Kidney (tissue), 14 donors: Measurements from ENCODE around the gene STK33. TPM values are rescaled to one million over a fixed set of nuclear protein-coding genes. Genes with fewer than 3 reads are reported as not detected.

Source experiments
- DNase-seq, 5 donors: peaks; one replicate each; pipeline ENCODE4 v3.0.0-alpha.2; 2013 to 2020
- FAIRE-seq: peaks from 2 replicates; lab custom pipeline; 2012; peaks lifted over from hg19 to GRCh38; lab: Jason Lieb, UNC
- H3K27ac ChIP-seq, 2 donors: one replicate each; pipeline ENCODE4 v1.7.0; 2013; ENCODE audit warnings: low read depth in 2 of 2, low read length in 2 of 2, inconsistent platforms in 1 of 2
- H3K27me3 ChIP-seq: one replicate; pipeline ENCODE4 v1.7.1; 2013; ENCODE audit warnings: low read length, inconsistent platforms; ENCODE audit not compliant: control insufficient read depth, insufficient read depth
- H3K36me3 ChIP-seq, 3 donors: one replicate each; pipeline versions ENCODE4 v1.7.0 to v1.7.1; 2013; ENCODE audit warnings: low read length in 3 of 3, control low read depth in 1 of 3, inconsistent platforms in 1 of 3; ENCODE audit not compliant: insufficient read depth in 3 of 3, control insufficient read depth in 2 of 3
- H3K4me1 ChIP-seq, 3 donors: one replicate each; pipeline versions ENCODE4 v1.7.0 to v1.7.1; 2013; ENCODE audit warnings: low read length in 3 of 3, inconsistent platforms in 1 of 3, low read depth in 1 of 3; ENCODE audit not compliant: control insufficient read depth in 2 of 3, insufficient read depth in 2 of 3
- H3K4me3 ChIP-seq, 3 donors: one replicate each; pipeline versions ENCODE4 v1.7.0 to v1.8.1; 2013; ENCODE audit warnings: low read length in 3 of 3, control low read depth in 1 of 3, inconsistent platforms in 1 of 3
- H3K9ac ChIP-seq, 3 donors: one replicate each; pipeline versions ENCODE4 v1.7.0 to v1.7.1; 2013; ENCODE audit warnings: low read length in 3 of 3, control low read depth in 1 of 3, inconsistent platforms in 1 of 3
- H3K9me3 ChIP-seq, 3 donors: one replicate each; pipeline versions ENCODE4 v1.7.0 to v1.7.1; 2013; ENCODE audit warnings: low read length in 3 of 3, control low read depth in 1 of 3, inconsistent platforms in 1 of 3; ENCODE audit not compliant: control insufficient read depth in 2 of 3, insufficient read depth in 1 of 3
- intact Hi-C: fragments of 100-400 bp; cut with DNase I; formaldehyde crosslinking; loops from one replicate; pipeline ENCODE4 v1.11.1; 2022
- polyA plus RNA-seq: library from polyadenylated mRNA; stranded (reverse); fragments of 350-450 nt; fragmentation: Illumina TruSeq; extraction: RNeasy Lipid Tissue Mini Kit (QIAGEN cat#74804); gene quantifications from one replicate; pipeline ENCODE4 v1.2.3, GENCODE V29; 2014; ENCODE audit warnings: low read depth, low replicate concordance; ENCODE audit not compliant: insufficient read depth
- total RNA-seq: library from RNA; stranded (reverse); fragmentation: NEBNext Ultra II Directional; extraction: Animal tissue kit (Norgen Biotek cat#: 25700); gene quantifications from one replicate; pipeline ENCODE4 v1.2.1, GENCODE V29; 2021
- TF ChIP-seq, protein P1 (sequence below): IDR thresholded peaks from 3 replicates; pipeline ENCODE4 v1.5.1; 2012; ENCODE audit warnings: mild to moderate bottlenecking, moderate library complexity, borderline replicate concordance; ENCODE audit not compliant: insufficient read depth; ENCODE audit errors: extremely low read depth
- donor health status: control.
- donor health status: control.
- donor health status: control.
- donor health status: control.
- donor health status: control.
- donor health status: DM: yes; HTN: yes; CAD: no.
- donor health status: Normal renal cell carcinoma (clear cell type).

Gene STK33
- total and polyA plus RNA-seq, 2 donors from 2014 or later: 11.9 to 19.3 TPM

DNA sequence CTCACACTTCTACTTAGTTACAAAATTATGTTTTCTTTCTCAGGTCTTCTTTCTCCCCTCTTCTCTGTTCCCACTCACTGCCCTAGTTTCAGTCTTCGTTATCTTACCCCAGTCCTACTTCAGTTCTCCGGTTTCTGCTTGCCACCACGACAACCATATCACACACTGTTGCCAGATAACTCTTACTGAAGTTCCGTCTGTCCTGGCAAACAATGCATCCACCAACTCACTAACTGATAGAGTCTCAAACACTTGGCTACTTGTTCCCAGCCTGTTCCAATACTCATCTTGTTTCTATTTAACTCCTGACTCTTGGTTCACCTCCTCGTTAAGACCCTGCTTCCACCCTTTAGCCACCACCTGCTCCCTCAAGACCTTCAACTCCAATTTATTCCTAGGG, 164.5 kb downstream of the STK33 start:
- no peak overlapping the region for H3K9ac ChIP-seq

DNA sequence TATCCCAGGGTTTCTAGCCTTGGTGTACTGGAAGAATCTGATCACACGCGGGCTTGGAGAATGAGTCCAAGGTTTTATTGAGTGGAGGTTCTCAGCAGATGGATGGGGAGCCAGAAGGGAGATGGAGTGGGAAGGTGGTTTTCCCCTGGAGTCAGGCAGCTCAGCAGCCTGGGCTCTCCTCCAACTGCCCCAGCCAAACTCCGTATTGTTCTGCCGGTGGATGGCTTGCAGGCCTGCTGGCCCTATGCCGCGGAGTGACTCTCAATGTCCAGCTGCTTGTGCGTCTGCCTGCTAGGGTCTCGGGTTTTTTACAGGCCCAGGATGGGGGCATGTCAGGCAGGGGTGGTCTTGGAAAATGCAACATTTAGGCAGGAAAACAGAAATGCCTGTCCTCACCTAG, 168.0 kb downstream of the STK33 start:
- DNase-seq (no peak), FAIRE-seq (no peak)
- Histone ChIP-seq H3K27me3 (no peaks in the 10 kb centered on the region), H3K9me3 (no peaks in the 10 kb centered on the region), H3K4me3 (no peak overlapping the region), H3K9ac (no peak overlapping the region), H3K4me1 (no peaks in the 10 kb centered on the region), H3K27ac (no peak overlapping the region), H3K36me3 (no peaks in the 10 kb centered on the region)
- TF ChIP-seq, protein P1, sequence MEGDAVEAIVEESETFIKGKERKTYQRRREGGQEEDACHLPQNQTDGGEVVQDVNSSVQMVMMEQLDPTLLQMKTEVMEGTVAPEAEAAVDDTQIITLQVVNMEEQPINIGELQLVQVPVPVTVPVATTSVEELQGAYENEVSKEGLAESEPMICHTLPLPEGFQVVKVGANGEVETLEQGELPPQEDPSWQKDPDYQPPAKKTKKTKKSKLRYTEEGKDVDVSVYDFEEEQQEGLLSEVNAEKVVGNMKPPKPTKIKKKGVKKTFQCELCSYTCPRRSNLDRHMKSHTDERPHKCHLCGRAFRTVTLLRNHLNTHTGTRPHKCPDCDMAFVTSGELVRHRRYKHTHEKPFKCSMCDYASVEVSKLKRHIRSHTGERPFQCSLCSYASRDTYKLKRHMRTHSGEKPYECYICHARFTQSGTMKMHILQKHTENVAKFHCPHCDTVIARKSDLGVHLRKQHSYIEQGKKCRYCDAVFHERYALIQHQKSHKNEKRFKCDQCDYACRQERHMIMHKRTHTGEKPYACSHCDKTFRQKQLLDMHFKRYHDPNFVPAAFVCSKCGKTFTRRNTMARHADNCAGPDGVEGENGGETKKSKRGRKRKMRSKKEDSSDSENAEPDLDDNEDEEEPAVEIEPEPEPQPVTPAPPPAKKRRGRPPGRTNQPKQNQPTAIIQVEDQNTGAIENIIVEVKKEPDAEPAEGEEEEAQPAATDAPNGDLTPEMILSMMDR: no peak
- intact Hi-C loops: no loop called here

More for the DNA sequence above, 164.5 kb downstream of the STK33 start:
- Histone ChIP-seq H3K36me3 (no peaks in the 10 kb centered on the region), H3K27ac (no peak overlapping the region), H3K27me3 (no peaks in the 10 kb centered on the region), H3K4me1 (no peaks in the 10 kb centered on the region), H3K9me3 (no peaks in the 10 kb centered on the region), H3K4me3 (no peak overlapping the region)
- FAIRE-seq (no peak), DNase-seq (no peak)
- TF ChIP-seq, protein P1: no peak
- intact Hi-C loops: no loop called here

DNA sequence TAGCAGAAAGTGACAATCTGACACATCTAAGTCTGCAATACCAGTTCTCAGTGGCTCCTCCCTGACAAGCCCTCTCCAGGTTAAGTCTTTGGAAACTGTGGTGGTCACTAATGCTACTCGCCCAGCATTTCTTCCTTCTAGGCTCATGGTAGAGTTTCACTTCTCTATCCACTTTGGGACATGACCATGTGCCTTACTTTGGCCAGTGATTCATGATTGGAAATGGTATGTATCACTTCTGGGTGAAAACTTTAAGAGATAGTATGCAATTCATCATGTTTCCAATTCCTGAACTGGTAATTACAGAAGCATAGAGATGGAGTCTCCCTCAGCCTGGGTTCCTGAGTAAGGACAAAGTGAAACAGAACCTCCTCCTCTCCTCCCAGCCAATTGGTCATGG, 178.8 kb downstream of the STK33 start:
- intact Hi-C loops: no loop called here
- H3K36me3 ChIP-seq: no peaks in the 10 kb centered on the region
- H3K27me3 ChIP-seq: no peaks in the 10 kb centered on the region
- H3K4me3 ChIP-seq: no peak overlapping the region
- H3K27ac ChIP-seq: no peak overlapping the region
- TF ChIP-seq, protein P1: no peak
- no peaks in the 10 kb centered on the region for H3K4me1 ChIP-seq
- H3K9ac ChIP-seq: no peak overlapping the region
- no peaks in the 10 kb centered on the region for H3K9me3 ChIP-seq
- no peak for DNase-seq
- FAIRE-seq: no peak

DNA sequence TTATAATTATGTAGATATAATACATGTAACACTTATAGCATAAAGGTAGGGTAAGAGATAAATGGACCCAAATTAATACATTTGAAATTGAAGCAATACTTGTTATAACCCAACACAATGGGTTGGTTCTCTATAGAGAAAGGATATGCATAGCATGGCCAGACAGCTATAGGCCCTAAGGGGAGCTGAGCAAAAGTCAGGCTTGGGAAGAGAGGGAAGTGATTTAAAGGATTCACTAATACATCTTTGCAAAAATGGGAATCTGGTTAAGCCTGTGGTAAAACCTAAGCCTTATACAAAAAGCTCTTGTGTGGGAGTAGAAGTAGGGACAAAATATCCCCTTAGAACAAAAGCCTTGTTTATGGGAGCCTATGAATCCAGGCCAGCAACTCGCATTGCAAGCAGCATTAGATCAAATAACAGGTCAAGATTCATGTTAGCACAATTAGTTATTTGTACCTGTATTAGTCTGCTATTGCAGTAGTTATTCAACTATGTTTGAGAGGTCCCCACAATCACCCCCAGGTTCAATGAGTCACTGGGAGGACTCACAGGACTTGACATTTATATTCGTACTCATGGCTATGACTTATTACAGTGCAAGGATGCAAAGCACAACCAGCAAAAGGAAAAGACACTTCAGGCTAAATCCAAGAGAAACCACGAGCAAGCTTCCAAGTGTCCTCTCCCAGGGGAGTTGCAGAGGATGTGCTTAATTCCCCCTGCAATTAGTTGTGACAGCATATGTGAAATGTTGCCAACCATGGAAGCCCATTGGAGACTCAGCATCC, 185.7 kb downstream of the STK33 start:
- no peak for FAIRE-seq
- TF ChIP-seq, protein P1: no peak
- no peaks in the 10 kb centered on the region for H3K27me3 ChIP-seq

More for the DNA sequence above, 185.7 kb downstream of the STK33 start:
- H3K9ac ChIP-seq: no peak overlapping the region
- no peaks in the 10 kb centered on the region for H3K36me3 ChIP-seq
- no peak for DNase-seq
- intact Hi-C loops: no loop called here
- H3K4me3 ChIP-seq: no peak overlapping the region
- H3K9me3 ChIP-seq: no peaks in the 10 kb centered on the region
- no peak overlapping the region for H3K27ac ChIP-seq
- no peaks in the 10 kb centered on the region for H3K4me1 ChIP-seq
